GM23338 (cell line): Measurements from ENCODE around the gene KIFC1. TPM values are rescaled to one million over a fixed set of nuclear protein-coding genes. Genes with fewer than 3 reads are reported as not detected.

ENCODE experiments used
- ATAC-seq: fragments of 200-7000 bp; cut with Tn5 transposase; 3 replicates; pipeline ENCODE4 v1.9.1; 2020
- DNase-seq: peaks from one replicate; pipeline ENCODE4 v3.0.0-alpha.2; 2015; ENCODE audit warnings: low spot score
- H2AFZ ChIP-seq: fragments of 200-600 bp; sonication (generic); 2 replicates; pipeline ENCODE4 v1.8.0; 2016; ENCODE audit warnings: antibody characterized with exemption, mild to moderate bottlenecking, moderate library complexity
- H3F3A ChIP-seq: fragments of 200-600 bp; sonication (generic); replicated peaks from 2 replicates; pipeline ENCODE4 v1.8.0; 2017; ENCODE audit warnings: antibody characterized with exemption, mixed run types, low read depth
- H3K27ac ChIP-seq: fragments of 200-600 bp; sonication (generic); 2 replicates; pipeline ENCODE4 v1.6.1; 2016; ENCODE audit warnings: low read depth
- H3K27me3 ChIP-seq: fragments of 200-600 bp; sonication (generic); 2 replicates; pipeline ENCODE4 v1.8.0; 2016; ENCODE audit warnings: mild to moderate bottlenecking, mixed run types, moderate library complexity; ENCODE audit not compliant: insufficient read depth
- H3K36me3 ChIP-seq: fragments of 200-600 bp; sonication (generic); 2 replicates; pipeline ENCODE4 v1.8.0; 2016; ENCODE audit warnings: mild to moderate bottlenecking; ENCODE audit not compliant: insufficient read depth
- H3K4me1 ChIP-seq: fragments of 200-600 bp; sonication (generic); 2 replicates; pipeline ENCODE4 v1.8.0; 2016; ENCODE audit warnings: mild to moderate bottlenecking, moderate library complexity; ENCODE audit not compliant: insufficient read depth
- H3K4me2 ChIP-seq: fragments of 200-600 bp; sonication (generic); 2 replicates; pipeline ENCODE4 v1.7.1; 2017; ENCODE audit warnings: mixed run types
- H3K4me3 ChIP-seq: fragments of 200-600 bp; sonication (generic); 2 replicates; pipeline ENCODE4 v1.6.1; 2016; ENCODE audit warnings: mixed run types
- H3K79me2 ChIP-seq: fragments of 200-600 bp; sonication (generic); replicated peaks from 2 replicates; pipeline ENCODE4 v1.8.0; 2017; ENCODE audit warnings: mild to moderate bottlenecking; ENCODE audit not compliant: insufficient read depth
- H3K9me2 ChIP-seq: fragments of 200-600 bp; sonication (generic); 2 replicates; pipeline ENCODE4 v1.8.0; 2017; ENCODE audit not compliant: insufficient read depth
- H4K20me1 ChIP-seq: fragments of 200-600 bp; sonication (generic); replicated peaks from 2 replicates; pipeline ENCODE4 v1.8.0; 2017; ENCODE audit warnings: mild to moderate bottlenecking; ENCODE audit not compliant: insufficient read depth
- H3K27ac Mint-ChIP-seq: 2 replicates; pipeline ENCODE4 v1.8.0; 2020; ENCODE audit warnings: inconsistent platforms, mild to moderate bottlenecking, moderate library complexity, mixed read lengths
- H3K27me3 Mint-ChIP-seq: 3 replicates; pipeline ENCODE4 v1.8.0; 2022; ENCODE audit warnings: low read depth, mild to moderate bottlenecking, moderate library complexity, mixed read lengths, inconsistent platforms; ENCODE audit not compliant: insufficient read depth, poor library complexity
- H3K36me3 Mint-ChIP-seq: 3 replicates; pipeline ENCODE4 v1.8.0; 2021; ENCODE audit warnings: low read depth, mild to moderate bottlenecking, inconsistent platforms, moderate library complexity, mixed read lengths
- H3K4me1 Mint-ChIP-seq: 3 replicates; pipeline ENCODE4 v1.8.0; 2020; ENCODE audit warnings: mild to moderate bottlenecking, inconsistent platforms, mixed read lengths
- H3K4me3 Mint-ChIP-seq: 3 replicates; pipeline ENCODE4 v1.8.0; 2021; ENCODE audit warnings: moderate library complexity, mild to moderate bottlenecking, inconsistent platforms, mixed read lengths
- H3K9me3 Mint-ChIP-seq: 3 replicates; pipeline ENCODE4 v1.8.0; 2020; ENCODE audit warnings: moderate library complexity, mild to moderate bottlenecking, inconsistent platforms, mixed read lengths
- CREB1 ChIP-seq: fragments of 250-450 bp; sonication (Bioruptor Pico); IDR thresholded peaks from 2 replicates; pipeline ENCODE4 v1.5.0; 2020; ENCODE audit warnings: low read depth, mild to moderate bottlenecking, moderate library complexity
- ETS1 ChIP-seq: IDR thresholded peaks from 2 replicates; pipeline ENCODE4 v1.6.1; 2016; ENCODE audit warnings: antibody characterized with exemption
- EZH2 ChIP-seq: fragments of 200-600 bp; sonication (generic); IDR thresholded peaks from one replicate; pipeline ENCODE4 v1.8.0; 2017; ENCODE audit warnings: antibody characterized with exemption, mild to moderate bottlenecking, low read depth; ENCODE audit not compliant: unreplicated experiment
- EZH2phosphoT487 ChIP-seq: fragments of 200-600 bp; sonication (generic); IDR thresholded peaks from one replicate; pipeline ENCODE4 v1.8.1; 2018; ENCODE audit warnings: antibody characterized with exemption; ENCODE audit not compliant: unreplicated experiment
- POLR2AphosphoS5 ChIP-seq: IDR thresholded peaks from 2 replicates; pipeline ENCODE4 v1.6.1; 2016; ENCODE audit warnings: antibody characterized with exemption, low read depth
- ZNF114 ChIP-seq: fragments of 250-450 bp; sonication (Bioruptor Pico); IDR thresholded peaks from 2 replicates; pipeline ENCODE4 v1.5.0; 2020; ENCODE audit warnings: mild to moderate bottlenecking, moderate library complexity
- polyA plus RNA-seq: library from polyadenylated mRNA; unstranded; fragments of >200 nt; fragmentation: Nextera tagmentation; extraction: Ambion mirVana; gene quantifications from 2 replicates; pipeline ENCODE4 v1.2.1, GENCODE V29; 2016
- total RNA-seq: library from RNA; depleted of rRNA; stranded (reverse); fragments of >200 nt; shearing (Covaris generic); gene quantifications from 2 replicates; pipeline ENCODE4 v1.2.3, GENCODE V29; 2014
- TF ChIP-seq, protein P1 (sequence below): fragments of 250-450 bp; sonication (Bioruptor Pico); IDR thresholded peaks from 2 replicates; pipeline ENCODE4 v1.5.0; 2020; ENCODE audit warnings: mild to moderate bottlenecking, moderate library complexity
- TF ChIP-seq, protein P2 (sequence below), 2 experiments: fragments of 200-600 bp in 1 of 2; sonication (generic) in 1 of 2; conservative IDR thresholded peaks; 2 replicates each; pipeline versions ENCODE4 v1.5.1 to v1.6.1; 2016 to 2017; ENCODE audit warnings: antibody characterized with exemption in 2 of 2, low read depth in 2 of 2, mild to moderate bottlenecking in 2 of 2, moderate library complexity in 1 of 2

KIFC1 gene
- total and polyA plus RNA-seq, 2 experiments from 2014 or later = 10.3 to 61.7 TPM

DNA sequence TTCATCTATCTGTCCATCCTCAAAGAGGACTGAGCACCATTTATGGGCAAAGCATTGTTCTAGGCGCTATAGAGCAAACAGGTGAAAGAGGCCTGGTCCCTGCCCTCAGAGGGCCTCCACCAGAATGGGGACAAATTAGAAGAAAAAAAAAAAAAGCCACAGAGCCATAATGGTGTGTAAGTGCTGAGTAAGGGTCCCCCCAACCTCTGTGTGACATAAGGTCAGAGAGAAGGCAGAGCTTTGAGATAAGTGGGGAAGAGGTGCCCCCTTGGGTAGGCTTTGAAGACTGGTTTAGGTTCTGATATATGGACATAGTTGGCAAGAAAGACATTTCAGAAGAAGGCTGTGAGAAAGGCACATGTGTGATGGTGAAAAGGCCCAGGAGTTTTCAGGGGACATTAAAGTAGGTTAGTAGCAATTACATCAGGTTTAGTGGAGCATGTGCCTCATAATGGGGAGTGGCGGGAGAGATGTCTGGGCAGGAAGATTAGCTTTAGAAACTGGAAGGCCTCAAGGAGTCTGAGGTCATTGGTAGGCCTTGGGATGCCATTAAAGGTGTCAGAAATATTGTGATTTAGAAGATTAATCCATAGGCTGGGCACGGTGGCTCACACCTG, 47.5 kb downstream of the KIFC1 start (continued):
- TF ChIP-seq ETS1 (no peak), CREB1 (CRISPR knock-in tag) (no peak), ZNF114 (CRISPR knock-in tag) (no peak), EZH2 (no peak), POLR2AphosphoS5 (no peak)
- TF ChIP-seq, protein P1, sequence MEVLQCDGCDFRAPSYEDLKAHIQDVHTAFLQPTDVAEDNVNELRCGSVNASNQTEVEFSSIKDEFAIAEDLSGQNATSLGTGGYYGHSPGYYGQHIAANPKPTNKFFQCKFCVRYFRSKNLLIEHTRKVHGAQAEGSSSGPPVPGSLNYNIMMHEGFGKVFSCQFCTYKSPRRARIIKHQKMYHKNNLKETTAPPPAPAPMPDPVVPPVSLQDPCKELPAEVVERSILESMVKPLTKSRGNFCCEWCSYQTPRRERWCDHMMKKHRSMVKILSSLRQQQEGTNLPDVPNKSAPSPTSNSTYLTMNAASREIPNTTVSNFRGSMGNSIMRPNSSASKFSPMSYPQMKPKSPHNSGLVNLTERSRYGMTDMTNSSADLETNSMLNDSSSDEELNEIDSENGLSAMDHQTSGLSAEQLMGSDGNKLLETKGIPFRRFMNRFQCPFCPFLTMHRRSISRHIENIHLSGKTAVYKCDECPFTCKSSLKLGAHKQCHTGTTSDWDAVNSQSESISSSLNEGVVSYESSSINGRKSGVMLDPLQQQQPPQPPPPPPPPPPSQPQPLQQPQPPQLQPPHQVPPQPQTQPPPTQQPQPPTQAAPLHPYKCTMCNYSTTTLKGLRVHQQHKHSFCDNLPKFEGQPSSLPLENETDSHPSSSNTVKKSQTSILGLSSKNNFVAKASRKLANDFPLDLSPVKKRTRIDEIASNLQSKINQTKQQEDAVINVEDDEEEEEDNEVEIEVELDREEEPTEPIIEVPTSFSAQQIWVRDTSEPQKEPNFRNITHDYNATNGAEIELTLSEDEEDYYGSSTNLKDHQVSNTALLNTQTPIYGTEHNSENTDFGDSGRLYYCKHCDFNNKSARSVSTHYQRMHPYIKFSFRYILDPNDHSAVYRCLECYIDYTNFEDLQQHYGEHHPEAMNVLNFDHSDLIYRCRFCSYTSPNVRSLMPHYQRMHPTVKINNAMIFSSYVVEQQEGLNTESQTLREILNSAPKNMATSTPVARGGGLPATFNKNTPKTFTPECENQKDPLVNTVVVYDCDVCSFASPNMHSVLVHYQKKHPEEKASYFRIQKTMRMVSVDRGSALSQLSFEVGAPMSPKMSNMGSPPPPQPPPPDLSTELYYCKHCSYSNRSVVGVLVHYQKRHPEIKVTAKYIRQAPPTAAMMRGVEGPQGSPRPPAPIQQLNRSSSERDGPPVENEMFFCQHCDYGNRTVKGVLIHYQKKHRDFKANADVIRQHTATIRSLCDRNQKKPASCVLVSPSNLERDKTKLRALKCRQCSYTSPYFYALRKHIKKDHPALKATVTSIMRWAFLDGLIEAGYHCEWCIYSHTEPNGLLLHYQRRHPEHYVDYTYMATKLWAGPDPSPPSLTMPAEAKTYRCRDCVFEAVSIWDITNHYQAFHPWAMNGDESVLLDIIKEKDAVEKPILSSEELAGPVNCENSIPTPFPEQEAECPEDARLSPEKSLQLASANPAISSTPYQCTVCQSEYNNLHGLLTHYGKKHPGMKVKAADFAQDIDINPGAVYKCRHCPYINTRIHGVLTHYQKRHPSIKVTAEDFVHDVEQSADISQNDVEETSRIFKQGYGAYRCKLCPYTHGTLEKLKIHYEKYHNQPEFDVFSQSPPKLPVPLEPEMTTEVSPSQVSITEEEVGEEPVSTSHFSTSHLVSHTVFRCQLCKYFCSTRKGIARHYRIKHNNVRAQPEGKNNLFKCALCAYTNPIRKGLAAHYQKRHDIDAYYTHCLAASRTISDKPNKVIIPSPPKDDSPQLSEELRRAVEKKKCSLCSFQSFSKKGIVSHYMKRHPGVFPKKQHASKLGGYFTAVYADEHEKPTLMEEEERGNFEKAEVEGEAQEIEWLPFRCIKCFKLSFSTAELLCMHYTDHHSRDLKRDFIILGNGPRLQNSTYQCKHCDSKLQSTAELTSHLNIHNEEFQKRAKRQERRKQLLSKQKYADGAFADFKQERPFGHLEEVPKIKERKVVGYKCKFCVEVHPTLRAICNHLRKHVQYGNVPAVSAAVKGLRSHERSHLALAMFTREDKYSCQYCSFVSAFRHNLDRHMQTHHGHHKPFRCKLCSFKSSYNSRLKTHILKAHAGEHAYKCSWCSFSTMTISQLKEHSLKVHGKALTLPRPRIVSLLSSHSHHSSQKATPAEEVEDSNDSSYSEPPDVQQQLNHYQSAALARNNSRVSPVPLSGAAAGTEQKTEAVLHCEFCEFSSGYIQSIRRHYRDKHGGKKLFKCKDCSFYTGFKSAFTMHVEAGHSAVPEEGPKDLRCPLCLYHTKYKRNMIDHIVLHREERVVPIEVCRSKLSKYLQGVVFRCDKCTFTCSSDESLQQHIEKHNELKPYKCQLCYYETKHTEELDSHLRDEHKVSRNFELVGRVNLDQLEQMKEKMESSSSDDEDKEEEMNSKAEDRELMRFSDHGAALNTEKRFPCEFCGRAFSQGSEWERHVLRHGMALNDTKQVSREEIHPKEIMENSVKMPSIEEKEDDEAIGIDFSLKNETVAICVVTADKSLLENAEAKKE (CRISPR knock-in tag) = no peak

DNA sequence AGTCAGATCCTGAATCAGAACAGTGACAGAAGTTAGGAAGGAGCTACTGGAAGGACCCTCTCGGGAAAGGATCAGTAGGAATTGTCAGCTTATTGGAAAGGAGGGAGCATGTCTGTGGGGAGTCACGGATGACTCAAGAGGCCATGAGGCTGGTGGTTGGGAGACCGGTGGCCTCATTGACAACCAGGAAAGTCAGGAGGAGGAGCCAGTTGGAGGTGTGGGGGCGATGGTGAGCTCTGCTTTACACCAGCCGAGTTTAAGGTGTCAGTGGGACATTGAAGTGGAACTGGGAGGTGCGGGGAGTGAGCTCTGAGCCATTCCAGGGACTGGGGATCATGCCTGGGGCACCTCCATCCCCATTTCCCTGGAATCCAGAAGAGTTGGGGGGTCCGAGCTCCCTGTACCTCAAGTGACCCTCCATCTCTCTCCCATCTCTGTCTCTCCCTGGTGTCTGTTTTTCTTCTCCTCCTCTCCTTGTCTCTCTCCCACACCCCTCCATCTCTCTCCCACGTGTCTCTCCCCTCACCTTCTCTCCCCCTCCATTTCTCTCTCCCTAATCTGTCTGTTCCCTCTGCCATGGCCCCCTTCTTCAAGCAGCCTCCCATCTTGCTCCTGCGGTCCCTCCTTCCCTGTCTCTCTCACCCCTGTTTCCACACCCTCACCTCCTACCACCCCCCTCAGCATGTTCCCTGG, 48.5 kb downstream of the KIFC1 start:
- peaks cover 6% of the 10 kb centered on the region for H3K79me2 ChIP-seq
- H3K27ac Mint-ChIP-seq = peak overlapping the region; percentile 65
- peaks cover 3% of the 10 kb centered on the region for H4K20me1 ChIP-seq
- no peaks in the 10 kb centered on the region for H3K27me3 ChIP-seq
- H3K4me3 Mint-ChIP-seq = peak overlapping the region; percentile 3; the same call in 1 of the 3 replicates
- 0 out of 2 replicates have a peak, but pooled peaks cover 2% of the 10 kb centered on the region for H3F3A ChIP-seq
- ATAC-seq = peak; percentile 45
- H3K4me1 ChIP-seq = no peaks in the 10 kb centered on the region
- H2AFZ ChIP-seq = no peak overlapping the region
- no peak overlapping the region for H3K27ac ChIP-seq
- no peak overlapping the region for H3K4me2 ChIP-seq
- peaks cover 15% of the 10 kb centered on the region for H3K27me3 Mint-ChIP-seq
- H3K36me3 ChIP-seq = peaks cover 60% of the 10 kb centered on the region
- no peak for DNase-seq
- TF ChIP-seq EZH2phosphoT487 = no peak
- TF ChIP-seq, protein P2, sequence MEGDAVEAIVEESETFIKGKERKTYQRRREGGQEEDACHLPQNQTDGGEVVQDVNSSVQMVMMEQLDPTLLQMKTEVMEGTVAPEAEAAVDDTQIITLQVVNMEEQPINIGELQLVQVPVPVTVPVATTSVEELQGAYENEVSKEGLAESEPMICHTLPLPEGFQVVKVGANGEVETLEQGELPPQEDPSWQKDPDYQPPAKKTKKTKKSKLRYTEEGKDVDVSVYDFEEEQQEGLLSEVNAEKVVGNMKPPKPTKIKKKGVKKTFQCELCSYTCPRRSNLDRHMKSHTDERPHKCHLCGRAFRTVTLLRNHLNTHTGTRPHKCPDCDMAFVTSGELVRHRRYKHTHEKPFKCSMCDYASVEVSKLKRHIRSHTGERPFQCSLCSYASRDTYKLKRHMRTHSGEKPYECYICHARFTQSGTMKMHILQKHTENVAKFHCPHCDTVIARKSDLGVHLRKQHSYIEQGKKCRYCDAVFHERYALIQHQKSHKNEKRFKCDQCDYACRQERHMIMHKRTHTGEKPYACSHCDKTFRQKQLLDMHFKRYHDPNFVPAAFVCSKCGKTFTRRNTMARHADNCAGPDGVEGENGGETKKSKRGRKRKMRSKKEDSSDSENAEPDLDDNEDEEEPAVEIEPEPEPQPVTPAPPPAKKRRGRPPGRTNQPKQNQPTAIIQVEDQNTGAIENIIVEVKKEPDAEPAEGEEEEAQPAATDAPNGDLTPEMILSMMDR (conservative IDR thresholded peaks at IDR 0.05; ENCODE audit: low read depth in 2 of 2) = peak in 1 of 2 experiments; percentile 22; a peak in 2 of 4 replicates
- TF ChIP-seq CREB1 (CRISPR knock-in tag) = no peak
- TF ChIP-seq ETS1 = no peak
- no peaks in the 10 kb centered on the region for H3K9me2 ChIP-seq
- no peak overlapping the region for H3K4me3 ChIP-seq
- peaks cover 98% of the 10 kb centered on the region for H3K36me3 Mint-ChIP-seq
- no peaks in the 10 kb centered on the region; the same call in 2 of the 3 replicates for H3K9me3 Mint-ChIP-seq
- peaks cover 15% of the 10 kb centered on the region for H3K4me1 Mint-ChIP-seq
